Activated B cell treated with CpG ODN at 0.5 μM for 24 hours (primary cell): ENCODE data around the gene EPB41L1. TPM values are rescaled to one million over a fixed set of nuclear protein-coding genes. Genes with fewer than 3 reads are reported as not detected.

Source experiments
- ATAC-seq: fragments of 200-7000 bp; cut with Tn5 transposase; one replicate; pipeline ENCODE4 v1.10.0; 2021; ENCODE audit warnings: low read depth, mild to moderate bottlenecking, moderate library complexity
- CTCF ChIA-PET: fragments of 350-600 bp; sonication (Branson Sonifier 250); formaldehyde crosslinking; loops from one replicate; lab custom pipeline; 2021; ENCODE audit warnings: antibody characterized with exemption; lab: Charles Lee
- POLR2A ChIA-PET: fragments of 350-600 bp; sonication (Branson Sonifier 250); formaldehyde crosslinking; loops from one replicate; lab custom pipeline; 2021; ENCODE audit warnings: antibody characterized with exemption; lab: Charles Lee
- DNase-seq: peaks from one replicate; pipeline ENCODE4 v3.0.0; 2022
- H3K27ac Mint-ChIP-seq: one replicate; pipeline ENCODE4 v1.8.0; 2020; ENCODE audit warnings: mixed read lengths
- H3K27me3 Mint-ChIP-seq: one replicate; pipeline ENCODE4 v1.8.0; 2021; ENCODE audit warnings: mixed read lengths
- H3K36me3 Mint-ChIP-seq: one replicate; pipeline ENCODE4 v1.8.0; 2021; ENCODE audit warnings: low read depth, mixed read lengths
- H3K4me1 Mint-ChIP-seq: one replicate; pipeline ENCODE4 v1.8.0; 2021; ENCODE audit warnings: mixed read lengths
- H3K4me3 Mint-ChIP-seq: one replicate; pipeline ENCODE4 v1.8.0; 2020; ENCODE audit warnings: mild to moderate bottlenecking, mixed read lengths
- H3K9me3 Mint-ChIP-seq: one replicate; pipeline ENCODE4 v1.8.0; 2020; ENCODE audit warnings: mixed read lengths
- intact Hi-C: fragments of 100-400 bp; cut with micrococcal nuclease; formaldehyde crosslinking; loops from one replicate; pipeline ENCODE4 v1.15.1; 2024
- total RNA-seq: library from RNA; stranded (reverse); gene quantifications from 2 replicates; pipeline ENCODE4 v1.2.3, GENCODE V29; 2022
- TF ChIP-seq, protein P1 (sequence below): fragments of 200-600 bp; IDR thresholded peaks from one replicate; pipeline ENCODE4 v1.8.0; 2022; ENCODE audit warnings: antibody characterized with exemption, mild to moderate bottlenecking

The EPB41L1 gene
- total RNA-seq, 1 donor from 2014 or later: 0.64 TPM

DNA sequence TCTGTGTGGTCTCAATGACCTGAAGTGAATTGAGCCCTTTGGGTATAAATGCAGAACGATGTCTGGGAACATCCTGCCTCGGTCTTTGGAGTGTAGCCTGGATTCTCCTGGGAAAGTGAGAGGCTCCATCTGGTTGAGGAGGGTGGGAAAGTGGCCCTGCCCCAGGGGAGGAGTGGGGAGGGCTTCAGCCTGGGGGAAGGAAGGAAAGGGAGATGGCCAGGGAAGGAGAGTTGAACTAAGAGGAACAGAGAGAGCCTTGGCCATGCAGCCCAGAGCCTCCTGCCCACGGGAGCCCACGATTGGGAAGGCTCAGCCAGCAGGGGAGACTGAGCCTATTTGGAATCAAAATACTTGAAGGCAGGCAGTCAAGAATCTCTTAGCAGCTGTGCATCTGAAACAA lies 2.3 kb upstream of the EPB41L1 start:
- DNase-seq: no peak
- Mint-ChIP-seq H3K9me3 (no peaks in the 10 kb centered on the region), H3K27me3 (peaks cover 20% of the 10 kb centered on the region), H3K36me3 (no peaks in the 10 kb centered on the region), H3K4me3 (no peak overlapping the region), H3K27ac (no peak overlapping the region), H3K4me1 (peaks cover 12% of the 10 kb centered on the region)
- CTCF ChIA-PET: interaction anchor here (1.2 kb wide), 1 partner anchor 159 kb away, joined by 3 read pairs; no protein-coding TSS in a partner anchor
- intact Hi-C loops: no loop called here
- no peak for ATAC-seq
- TF ChIP-seq, protein P1, sequence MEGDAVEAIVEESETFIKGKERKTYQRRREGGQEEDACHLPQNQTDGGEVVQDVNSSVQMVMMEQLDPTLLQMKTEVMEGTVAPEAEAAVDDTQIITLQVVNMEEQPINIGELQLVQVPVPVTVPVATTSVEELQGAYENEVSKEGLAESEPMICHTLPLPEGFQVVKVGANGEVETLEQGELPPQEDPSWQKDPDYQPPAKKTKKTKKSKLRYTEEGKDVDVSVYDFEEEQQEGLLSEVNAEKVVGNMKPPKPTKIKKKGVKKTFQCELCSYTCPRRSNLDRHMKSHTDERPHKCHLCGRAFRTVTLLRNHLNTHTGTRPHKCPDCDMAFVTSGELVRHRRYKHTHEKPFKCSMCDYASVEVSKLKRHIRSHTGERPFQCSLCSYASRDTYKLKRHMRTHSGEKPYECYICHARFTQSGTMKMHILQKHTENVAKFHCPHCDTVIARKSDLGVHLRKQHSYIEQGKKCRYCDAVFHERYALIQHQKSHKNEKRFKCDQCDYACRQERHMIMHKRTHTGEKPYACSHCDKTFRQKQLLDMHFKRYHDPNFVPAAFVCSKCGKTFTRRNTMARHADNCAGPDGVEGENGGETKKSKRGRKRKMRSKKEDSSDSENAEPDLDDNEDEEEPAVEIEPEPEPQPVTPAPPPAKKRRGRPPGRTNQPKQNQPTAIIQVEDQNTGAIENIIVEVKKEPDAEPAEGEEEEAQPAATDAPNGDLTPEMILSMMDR: no peak
- POLR2A ChIA-PET: no interaction called here

- POLR2A ChIA-PET: interaction anchor here (0.8 kb wide), 1 partner anchor 9 kb away, joined by 3 read pairs; no protein-coding TSS in a partner anchor
- peaks cover 22% of the 10 kb centered on the region for H3K27me3 Mint-ChIP-seq
- CTCF ChIA-PET: interaction anchor here (1.2 kb wide), 1 partner anchor 160 kb away, joined by 3 read pairs; no protein-coding TSS in a partner anchor
Observed at GRCh38 chr20:36153204-36153603, 1.3 kb upstream of the EPB41L1 start.

DNA sequence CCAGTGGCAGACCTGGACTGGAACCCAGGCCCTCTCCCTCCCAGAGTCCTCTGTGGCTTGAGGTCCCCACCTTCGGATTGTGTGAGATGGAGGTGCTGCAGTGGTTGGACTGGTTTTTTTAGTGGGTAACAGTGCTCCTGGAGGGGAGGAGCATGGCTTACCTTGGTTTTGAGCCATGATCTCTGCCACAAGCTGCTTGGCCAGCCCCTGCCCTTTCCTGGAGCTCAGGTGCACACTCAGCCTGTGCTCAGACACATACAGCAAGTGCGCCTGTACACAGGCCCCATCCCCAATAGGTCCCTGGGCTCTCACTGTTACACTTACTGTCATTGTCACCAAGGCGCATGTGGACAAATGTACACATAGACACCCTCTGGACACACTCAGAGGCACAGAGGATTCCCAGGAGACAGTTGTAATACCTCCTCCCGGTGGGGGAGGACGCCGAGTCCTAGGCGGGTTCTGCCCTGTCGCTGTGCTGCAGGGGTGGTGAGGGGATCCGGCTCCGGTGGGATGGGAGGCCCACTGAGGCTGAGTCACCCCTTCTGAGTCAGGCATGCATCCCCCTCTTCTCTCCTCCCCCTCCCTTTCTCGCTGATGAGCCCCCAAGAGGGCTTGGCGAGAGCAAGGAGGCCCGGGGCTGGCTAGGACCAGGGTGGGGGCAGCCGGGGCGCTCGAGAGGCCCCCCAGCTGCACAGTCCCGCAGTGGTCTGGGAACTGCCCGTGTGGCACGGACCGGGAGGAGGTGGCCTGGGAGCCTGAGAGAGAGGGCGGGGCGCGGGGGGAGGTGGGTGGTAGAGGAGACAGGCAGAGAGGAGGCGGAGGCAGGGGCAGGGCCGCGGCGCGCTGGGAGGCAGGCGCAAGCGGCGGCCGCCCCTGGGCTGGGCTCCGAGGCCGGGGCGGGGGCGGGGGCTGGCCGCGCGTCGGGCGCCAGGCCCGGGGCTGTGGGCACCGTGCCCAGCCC lies 522 bp upstream of the EPB41L1 start:
- H3K9me3 Mint-ChIP-seq: no peaks in the 10 kb centered on the region
- no peak overlapping the region for H3K27ac Mint-ChIP-seq
- intact Hi-C loops: no loop called here
- peak; percentile 71 for ATAC-seq
- no peaks in the 10 kb centered on the region for H3K36me3 Mint-ChIP-seq
- H3K4me3 Mint-ChIP-seq: no peak overlapping the region
- TF ChIP-seq, protein P1: no peak
- ChIA-PET POLR2A (interaction anchor here (0.8 kb wide), 1 partner anchor 8 kb away, joined by 3 read pairs; no protein-coding TSS in a partner anchor), CTCF (interaction anchor here (0.6 kb wide), 1 partner anchor 9 kb away, joined by 3 read pairs; no protein-coding TSS in a partner anchor)
- peaks cover 23% of the 10 kb centered on the region for H3K27me3 Mint-ChIP-seq
- DNase-seq: no peak
- H3K4me1 Mint-ChIP-seq: peaks cover 12% of the 10 kb centered on the region

More at GRCh38 chr20:36153204-36153603, 1.3 kb upstream of the EPB41L1 start:
- DNase-seq (no peak), ATAC-seq (no peak)
- peaks cover 12% of the 10 kb centered on the region for H3K4me1 Mint-ChIP-seq
- TF ChIP-seq, protein P1: no peak
- no peak overlapping the region for H3K4me3 Mint-ChIP-seq
- H3K27ac Mint-ChIP-seq: no peak overlapping the region
- intact Hi-C loops: no loop called here
- no peaks in the 10 kb centered on the region for H3K36me3 Mint-ChIP-seq
- H3K9me3 Mint-ChIP-seq: no peaks in the 10 kb centered on the region

GRCh38 chr20:36155629-36155971 lies 1.1 kb downstream of the EPB41L1 start:
- no peak for ATAC-seq

More at GRCh38 chr20:36155629-36155971, 1.1 kb downstream of the EPB41L1 start:
- H3K4me3 Mint-ChIP-seq: no peak overlapping the region
- H3K27ac Mint-ChIP-seq: no peak overlapping the region
- intact Hi-C loops: no loop called here
- TF ChIP-seq, protein P1: no peak
- H3K9me3 Mint-ChIP-seq: no peaks in the 10 kb centered on the region
- peaks cover 23% of the 10 kb centered on the region for H3K27me3 Mint-ChIP-seq
- CTCF ChIA-PET: interaction anchor here (0.9 to 3.7 kb wide), 6 partner anchors 10 to 163 kb away, joined by 3 to 26 read pairs (median 4); no protein-coding TSS in a partner anchor
- no peak for DNase-seq
- H3K36me3 Mint-ChIP-seq: no peaks in the 10 kb centered on the region
- peaks cover 12% of the 10 kb centered on the region for H3K4me1 Mint-ChIP-seq
- POLR2A ChIA-PET: no interaction called here
